H9 (cell line): ENCODE measurements around the gene MESD. TPM values are rescaled to one million over a fixed set of nuclear protein-coding genes. Genes with fewer than 3 reads are reported as not detected.

Source experiments
- DNase-seq: peaks from one replicate; pipeline ENCODE4 v3.0.0-alpha.2; 2017
- H2AFZ ChIP-seq: one replicate; pipeline ENCODE4 v1.6.1; 2013; ENCODE audit warnings: mild to moderate bottlenecking, low read length, control low read depth, moderate library complexity
- H2AK5ac ChIP-seq: 2 replicates; pipeline ENCODE4 v1.6.1; 2013; ENCODE audit warnings: low read length, control low read depth, mixed read lengths; ENCODE audit not compliant: insufficient read length
- H2BK120ac ChIP-seq: one replicate; pipeline ENCODE4 v1.6.1; 2013; ENCODE audit warnings: low read depth, mild to moderate bottlenecking, low read length, control low read depth, inconsistent platforms; ENCODE audit not compliant: poor library complexity, severe bottlenecking
- H2BK12ac ChIP-seq: 2 replicates; pipeline ENCODE4 v1.6.1; 2013; ENCODE audit warnings: low read length, control low read depth, mixed read lengths, low read depth; ENCODE audit not compliant: insufficient read length
- H2BK15ac ChIP-seq: 2 replicates; pipeline ENCODE4 v1.6.1; 2013; ENCODE audit warnings: low read depth, low read length, control low read depth
- H2BK20ac ChIP-seq: one replicate; pipeline ENCODE4 v1.6.1; 2013; ENCODE audit warnings: low read depth, mild to moderate bottlenecking, low read length, control low read depth, inconsistent platforms; ENCODE audit not compliant: poor library complexity, severe bottlenecking
- H2BK5ac ChIP-seq: 2 replicates; pipeline ENCODE4 v1.6.1; 2013; ENCODE audit warnings: low read length, control low read depth, mixed read lengths; ENCODE audit not compliant: insufficient read length
- H3K14ac ChIP-seq: 2 replicates; pipeline ENCODE4 v1.6.1; 2013; ENCODE audit warnings: low read length, control low read depth; ENCODE audit not compliant: insufficient read depth
- H3K18ac ChIP-seq: 2 replicates; pipeline ENCODE4 v1.6.1; 2013; ENCODE audit warnings: low read depth, mild to moderate bottlenecking, mixed read lengths, low read length, control low read depth; ENCODE audit not compliant: insufficient read length
- H3K23ac ChIP-seq: 2 replicates; pipeline ENCODE4 v1.6.1; 2013; ENCODE audit warnings: low read length, control low read depth, mixed read lengths, low read depth; ENCODE audit not compliant: insufficient read length
- H3K23me2 ChIP-seq: 2 replicates; pipeline ENCODE4 v1.6.1; 2013; ENCODE audit warnings: low read depth, mild to moderate bottlenecking, mixed read lengths, low read length, control low read depth; ENCODE audit not compliant: insufficient read length, poor library complexity, severe bottlenecking
- H3K27ac ChIP-seq: 2 replicates; pipeline ENCODE4 v1.5.1; 2013; ENCODE audit warnings: low read length, control low read depth, mixed read lengths, low read depth; ENCODE audit not compliant: insufficient read length
- H3K27me3 ChIP-seq: 2 replicates; pipeline ENCODE4 v1.6.1; 2013; ENCODE audit warnings: low read length, control low read depth, inconsistent platforms; ENCODE audit not compliant: insufficient read depth
- H3K4ac ChIP-seq: 2 replicates; pipeline ENCODE4 v1.6.1; 2013; ENCODE audit warnings: low read depth, mild to moderate bottlenecking, control low read depth, inconsistent platforms, low read length, moderate library complexity
- H3K4me1 ChIP-seq: 2 replicates; pipeline ENCODE4 v1.6.1; 2013; ENCODE audit warnings: low read length, control low read depth, inconsistent platforms; ENCODE audit not compliant: insufficient read depth
- H3K4me2 ChIP-seq: 2 replicates; pipeline ENCODE4 v1.6.1; 2013; ENCODE audit warnings: low read length, control low read depth, mixed read lengths; ENCODE audit not compliant: insufficient read length, insufficient read depth
- H3K56ac ChIP-seq: 2 replicates; pipeline ENCODE4 v1.6.1; 2013; ENCODE audit warnings: low read depth, mild to moderate bottlenecking, mixed read lengths, low read length, control low read depth; ENCODE audit not compliant: insufficient read length
- H3K79me1 ChIP-seq: 2 replicates; pipeline ENCODE4 v1.6.1; 2013; ENCODE audit warnings: low read depth, mild to moderate bottlenecking, moderate library complexity, low read length, control low read depth, inconsistent platforms; ENCODE audit not compliant: insufficient read depth, poor library complexity, severe bottlenecking
- H3K79me2 ChIP-seq: 2 replicates; pipeline ENCODE4 v1.6.1; 2013; ENCODE audit warnings: low read length, control low read depth, inconsistent platforms; ENCODE audit not compliant: insufficient read depth
- H3K9ac ChIP-seq: 2 replicates; pipeline ENCODE4 v1.6.1; 2013; ENCODE audit warnings: low read length, control low read depth, mixed read lengths; ENCODE audit not compliant: insufficient read length; ENCODE audit errors: extremely low read depth
- H3K9me3 ChIP-seq: one replicate; pipeline ENCODE4 v1.6.1; 2013; ENCODE audit warnings: low read depth, low read length, inconsistent platforms; ENCODE audit not compliant: control insufficient read depth
- H3T11ph ChIP-seq: one replicate; pipeline ENCODE4 v1.6.1; 2013; ENCODE audit warnings: mild to moderate bottlenecking, low read length, control low read depth, inconsistent platforms
- H4K20me1 ChIP-seq: one replicate; pipeline ENCODE4 v1.6.1; 2013; ENCODE audit not compliant: control insufficient read depth, insufficient read length, insufficient read depth
- H4K5ac ChIP-seq: 2 replicates; pipeline ENCODE4 v1.6.1; 2013; ENCODE audit warnings: low read depth, mild to moderate bottlenecking, mixed read lengths, low read length, control low read depth; ENCODE audit not compliant: insufficient read length
- H4K8ac ChIP-seq: replicated peaks from 2 replicates; pipeline ENCODE4 v1.6.1; 2013; ENCODE audit warnings: low read length, control low read depth, mixed read lengths, low read depth; ENCODE audit not compliant: insufficient read length
- H4K91ac ChIP-seq: 2 replicates; pipeline ENCODE4 v1.6.1; 2013; ENCODE audit warnings: low read depth, mild to moderate bottlenecking, moderate library complexity, mixed read lengths, low read length, control low read depth; ENCODE audit not compliant: insufficient read length
- H3K27ac Mint-ChIP-seq, 3 experiments: 2 replicates in 2 of 3; 3 replicates in 1 of 3; pipeline ENCODE4 v1.8.0; 2020 to 2021; ENCODE audit warnings: mixed read lengths in 3 of 3, mild to moderate bottlenecking in 1 of 3, moderate library complexity in 1 of 3
- H3K27me3 Mint-ChIP-seq: 2 replicates; pipeline ENCODE4 v1.8.0; 2021; ENCODE audit warnings: low read depth, mild to moderate bottlenecking, moderate library complexity, mixed read lengths
- H3K36me3 Mint-ChIP-seq, 3 experiments: 2 replicates in 2 of 3; 3 replicates in 1 of 3; pipeline ENCODE4 v1.8.0; 2020 to 2021; ENCODE audit warnings: low read depth in 3 of 3, mixed read lengths in 3 of 3; ENCODE audit not compliant: insufficient read depth in 1 of 3
- H3K4me1 Mint-ChIP-seq, 2 experiments: 2 replicates each; pipeline ENCODE4 v1.8.0; 2020; ENCODE audit warnings: mixed read lengths in 2 of 2
- H3K4me3 Mint-ChIP-seq, 2 experiments: 2 replicates in 1 of 2; 3 replicates in 1 of 2; pipeline ENCODE4 v1.8.0; 2020 to 2021; ENCODE audit warnings: mild to moderate bottlenecking in 2 of 2, mixed read lengths in 2 of 2, moderate library complexity in 1 of 2
- H3K9me3 Mint-ChIP-seq, 2 experiments: 2 replicates in 1 of 2; 3 replicates in 1 of 2; pipeline ENCODE4 v1.8.0; 2020; ENCODE audit warnings: mild to moderate bottlenecking in 2 of 2, mixed read lengths in 2 of 2, moderate library complexity in 1 of 2
- WGBS: extraction: QIAGEN DNeasy Blood & Tissue Kit; methylation state at CpG from one replicate; pipeline ENCODE4 v1.1.7; 2013; ENCODE audit warnings: missing lambda C conversion rate, low lambda C conversion rate, mixed read lengths; ENCODE audit not compliant: insufficient read length; ENCODE audit errors: extremely low coverage; 5-methylcytosine and 5-hydroxymethylcytosine counted together
- total RNA-seq: library from RNA; stranded (reverse); gene quantifications from 2 replicates; pipeline ENCODE4 v1.2.1, GENCODE V29; 2021
- TF ChIP-seq, protein P1 (sequence below): fragments of 200-600 bp; sonication (generic); conservative IDR thresholded peaks from 3 replicates; pipeline ENCODE4 v1.8.0; 2021; ENCODE audit warnings: antibody characterized with exemption, mild to moderate bottlenecking

The MESD gene
- total RNA-seq, 1 experiment from 2014 or later, result 29.1 TPM

DNA sequence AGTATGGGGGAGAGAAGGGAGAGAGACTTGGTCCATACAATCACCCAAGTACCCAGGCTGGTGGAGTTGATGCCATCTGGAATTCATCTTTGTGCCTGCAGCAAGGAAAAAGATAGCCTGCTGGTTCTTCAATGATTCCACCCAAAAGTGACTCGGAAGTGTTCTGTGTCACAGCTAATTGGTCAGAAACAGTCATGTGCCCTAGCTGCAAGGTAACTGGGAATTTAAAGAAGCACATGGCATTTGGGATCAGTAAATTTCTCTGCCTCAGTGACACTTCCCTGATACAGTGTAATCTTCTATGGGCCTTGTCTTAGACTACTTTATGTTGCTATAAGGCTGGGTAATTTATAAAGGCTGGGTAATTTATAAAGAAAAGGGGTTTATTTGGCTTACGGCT, 28.6 kb upstream of the MESD start:
- H3K27ac ChIP-seq, result no peak overlapping the region
- H3K4me2 ChIP-seq, result no peak overlapping the region
- H3K4me1 ChIP-seq, result no peaks in the 10 kb centered on the region
- no peak overlapping the region for H4K8ac ChIP-seq
- Mint-ChIP-seq H3K36me3 (no peaks in the 10 kb centered on the region; a peak in 2 of 7 replicates), H3K27ac (no peak overlapping the region), H3K4me1 (peaks cover under 1 to 8% of the 10 kb centered on the region in 2 experiments; a peak in 3 of 4 replicates), H3K27me3 (no peaks in the 10 kb centered on the region; the same call in 1 of the 2 replicates), H3K4me3 (no peak overlapping the region), H3K9me3 (no peaks in the 10 kb centered on the region)
- no peak overlapping the region for H3K9ac ChIP-seq
- H3K9me3 ChIP-seq, result no peaks in the 10 kb centered on the region
- no peak overlapping the region for H2BK120ac ChIP-seq
- H2BK5ac ChIP-seq, result no peak overlapping the region
- no CpG with 5 or more reads among the region's 2 CpGs for WGBS
- no peak overlapping the region for H2BK12ac ChIP-seq
- DNase-seq, result no peak
- no peak overlapping the region for H3K23ac ChIP-seq
- no peak overlapping the region for H4K91ac ChIP-seq
- H3K18ac ChIP-seq, result no peak overlapping the region
- no peak overlapping the region for H3T11ph ChIP-seq
- H2BK15ac ChIP-seq, result no peak overlapping the region
- no peak overlapping the region for H3K14ac ChIP-seq
- H3K23me2 ChIP-seq, result no peaks in the 10 kb centered on the region
- no peak overlapping the region for H3K4ac ChIP-seq
- no peak overlapping the region for H3K56ac ChIP-seq
- no peaks in the 10 kb centered on the region for H3K79me1 ChIP-seq
- H2AK5ac ChIP-seq, result no peak overlapping the region
- no peaks in the 10 kb centered on the region for H4K20me1 ChIP-seq
- TF ChIP-seq, protein P1, sequence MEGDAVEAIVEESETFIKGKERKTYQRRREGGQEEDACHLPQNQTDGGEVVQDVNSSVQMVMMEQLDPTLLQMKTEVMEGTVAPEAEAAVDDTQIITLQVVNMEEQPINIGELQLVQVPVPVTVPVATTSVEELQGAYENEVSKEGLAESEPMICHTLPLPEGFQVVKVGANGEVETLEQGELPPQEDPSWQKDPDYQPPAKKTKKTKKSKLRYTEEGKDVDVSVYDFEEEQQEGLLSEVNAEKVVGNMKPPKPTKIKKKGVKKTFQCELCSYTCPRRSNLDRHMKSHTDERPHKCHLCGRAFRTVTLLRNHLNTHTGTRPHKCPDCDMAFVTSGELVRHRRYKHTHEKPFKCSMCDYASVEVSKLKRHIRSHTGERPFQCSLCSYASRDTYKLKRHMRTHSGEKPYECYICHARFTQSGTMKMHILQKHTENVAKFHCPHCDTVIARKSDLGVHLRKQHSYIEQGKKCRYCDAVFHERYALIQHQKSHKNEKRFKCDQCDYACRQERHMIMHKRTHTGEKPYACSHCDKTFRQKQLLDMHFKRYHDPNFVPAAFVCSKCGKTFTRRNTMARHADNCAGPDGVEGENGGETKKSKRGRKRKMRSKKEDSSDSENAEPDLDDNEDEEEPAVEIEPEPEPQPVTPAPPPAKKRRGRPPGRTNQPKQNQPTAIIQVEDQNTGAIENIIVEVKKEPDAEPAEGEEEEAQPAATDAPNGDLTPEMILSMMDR, result no peak
- H2AFZ ChIP-seq, result no peak overlapping the region
- no peak overlapping the region for H2BK20ac ChIP-seq
- no peaks in the 10 kb centered on the region for H3K79me2 ChIP-seq
- H4K5ac ChIP-seq, result no peak overlapping the region
- H3K27me3 ChIP-seq, result no peaks in the 10 kb centered on the region
